ENCODE results near the gene CYTH4.

DNA sequence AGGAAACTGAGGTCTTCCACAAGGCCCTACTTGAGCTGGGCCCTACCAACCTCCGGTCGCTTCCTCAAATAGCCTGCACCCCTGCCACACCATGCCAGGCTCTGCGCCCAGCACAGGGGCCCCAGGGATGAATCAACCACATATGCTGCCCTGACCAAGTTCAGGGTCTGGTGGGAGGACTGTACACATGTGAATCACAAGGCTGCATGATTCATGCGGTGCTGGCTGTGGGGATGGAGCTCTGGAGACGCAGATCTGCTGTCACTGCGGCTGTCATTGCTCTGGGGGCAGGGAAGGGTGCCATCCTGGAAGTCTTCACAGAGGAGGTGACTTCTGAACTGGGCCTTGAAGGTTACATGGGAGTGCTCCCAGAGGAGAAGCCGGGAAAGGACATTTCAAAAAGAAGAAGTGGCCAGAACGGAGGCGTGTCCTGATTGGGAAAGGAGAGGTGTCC lies 21.5 kb downstream of the CYTH4 start:
- TF ChIP-seq, protein P1, sequence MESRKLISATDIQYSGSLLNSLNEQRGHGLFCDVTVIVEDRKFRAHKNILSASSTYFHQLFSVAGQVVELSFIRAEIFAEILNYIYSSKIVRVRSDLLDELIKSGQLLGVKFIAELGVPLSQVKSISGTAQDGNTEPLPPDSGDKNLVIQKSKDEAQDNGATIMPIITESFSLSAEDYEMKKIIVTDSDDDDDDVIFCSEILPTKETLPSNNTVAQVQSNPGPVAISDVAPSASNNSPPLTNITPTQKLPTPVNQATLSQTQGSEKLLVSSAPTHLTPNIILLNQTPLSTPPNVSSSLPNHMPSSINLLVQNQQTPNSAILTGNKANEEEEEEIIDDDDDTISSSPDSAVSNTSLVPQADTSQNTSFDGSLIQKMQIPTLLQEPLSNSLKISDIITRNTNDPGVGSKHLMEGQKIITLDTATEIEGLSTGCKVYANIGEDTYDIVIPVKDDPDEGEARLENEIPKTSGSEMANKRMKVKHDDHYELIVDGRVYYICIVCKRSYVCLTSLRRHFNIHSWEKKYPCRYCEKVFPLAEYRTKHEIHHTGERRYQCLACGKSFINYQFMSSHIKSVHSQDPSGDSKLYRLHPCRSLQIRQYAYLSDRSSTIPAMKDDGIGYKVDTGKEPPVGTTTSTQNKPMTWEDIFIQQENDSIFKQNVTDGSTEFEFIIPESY (IDR thresholded peaks at IDR 0.05): no peak
- TF ChIP-seq ESRRA (IDR thresholded peaks at IDR 0.05; ENCODE audit: low read length) (no peak), ZNF217 (IDR thresholded peaks at IDR 0.05) (no peak), JUND (IDR thresholded peaks at IDR 0.05; ENCODE audit: low read depth, low read length) (no peak), POLR2AphosphoS5 (IDR thresholded peaks at IDR 0.05; ENCODE audit: low read length) (no peak), ZNF384 (IDR thresholded peaks at IDR 0.05; ENCODE audit: borderline replicate concordance, low read depth, low read length) (no peak), RFX5 (IDR thresholded peaks at IDR 0.05; ENCODE audit: low read depth, low read length) (no peak), RAD51 (IDR thresholded peaks at IDR 0.05) (no peak), POLR2A (IDR thresholded peaks at IDR 0.05; ENCODE audit: low read depth, low read length) (no peak), SPI1 (IDR thresholded peaks at IDR 0.05; ENCODE audit: borderline replicate concordance, insufficient read depth, low read depth, low read length) (no peak), CEBPB (IDR thresholded peaks at IDR 0.05; ENCODE audit: borderline replicate concordance in 1 of 2, low read depth in 2 of 2, low read length in 2 of 2) (no peak), TCF3 (IDR thresholded peaks at IDR 0.05; ENCODE audit: borderline replicate concordance, insufficient read depth, low read depth, low read length) (no peak)
- TF ChIP-seq, protein P2, sequence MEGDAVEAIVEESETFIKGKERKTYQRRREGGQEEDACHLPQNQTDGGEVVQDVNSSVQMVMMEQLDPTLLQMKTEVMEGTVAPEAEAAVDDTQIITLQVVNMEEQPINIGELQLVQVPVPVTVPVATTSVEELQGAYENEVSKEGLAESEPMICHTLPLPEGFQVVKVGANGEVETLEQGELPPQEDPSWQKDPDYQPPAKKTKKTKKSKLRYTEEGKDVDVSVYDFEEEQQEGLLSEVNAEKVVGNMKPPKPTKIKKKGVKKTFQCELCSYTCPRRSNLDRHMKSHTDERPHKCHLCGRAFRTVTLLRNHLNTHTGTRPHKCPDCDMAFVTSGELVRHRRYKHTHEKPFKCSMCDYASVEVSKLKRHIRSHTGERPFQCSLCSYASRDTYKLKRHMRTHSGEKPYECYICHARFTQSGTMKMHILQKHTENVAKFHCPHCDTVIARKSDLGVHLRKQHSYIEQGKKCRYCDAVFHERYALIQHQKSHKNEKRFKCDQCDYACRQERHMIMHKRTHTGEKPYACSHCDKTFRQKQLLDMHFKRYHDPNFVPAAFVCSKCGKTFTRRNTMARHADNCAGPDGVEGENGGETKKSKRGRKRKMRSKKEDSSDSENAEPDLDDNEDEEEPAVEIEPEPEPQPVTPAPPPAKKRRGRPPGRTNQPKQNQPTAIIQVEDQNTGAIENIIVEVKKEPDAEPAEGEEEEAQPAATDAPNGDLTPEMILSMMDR (IDR thresholded peaks at IDR 0.05 in 2 of 3, conservative IDR thresholded peaks at IDR 0.05 in 1 of 3; ENCODE audit: control insufficient read depth in 2 of 3, extremely low read depth in 1 of 3, insufficient read depth in 1 of 3, low read depth in 3 of 3, low read length in 3 of 3): no peak

Data from GM12878 (cell line).